GM23248 (cell line): Measurements from ENCODE around the gene XRRA1.

Source experiments
- EZH2 ChIP-seq: fragments of 200-600 bp; sonication (generic); IDR thresholded peaks from 2 replicates; pipeline ENCODE4 v1.6.1; 2018; ENCODE audit warnings: antibody characterized with exemption, mild to moderate bottlenecking; ENCODE audit not compliant: insufficient read depth, poor library complexity, severe bottlenecking
- EZH2phosphoT487 ChIP-seq: fragments of 200-600 bp; sonication (generic); IDR thresholded peaks from 2 replicates; pipeline ENCODE4 v1.6.1; 2018; ENCODE audit warnings: antibody characterized with exemption, moderate library complexity, mild to moderate bottlenecking, low read depth; ENCODE audit not compliant: insufficient read depth

GRCh38 chr11:74840486-74840885 lies 108.4 kb downstream of the XRRA1 start:
- TF ChIP-seq EZH2, result no peak
- no peak for TF ChIP-seq EZH2phosphoT487
